ENCODE data around the gene MDK.

Gene MDK

DNA sequence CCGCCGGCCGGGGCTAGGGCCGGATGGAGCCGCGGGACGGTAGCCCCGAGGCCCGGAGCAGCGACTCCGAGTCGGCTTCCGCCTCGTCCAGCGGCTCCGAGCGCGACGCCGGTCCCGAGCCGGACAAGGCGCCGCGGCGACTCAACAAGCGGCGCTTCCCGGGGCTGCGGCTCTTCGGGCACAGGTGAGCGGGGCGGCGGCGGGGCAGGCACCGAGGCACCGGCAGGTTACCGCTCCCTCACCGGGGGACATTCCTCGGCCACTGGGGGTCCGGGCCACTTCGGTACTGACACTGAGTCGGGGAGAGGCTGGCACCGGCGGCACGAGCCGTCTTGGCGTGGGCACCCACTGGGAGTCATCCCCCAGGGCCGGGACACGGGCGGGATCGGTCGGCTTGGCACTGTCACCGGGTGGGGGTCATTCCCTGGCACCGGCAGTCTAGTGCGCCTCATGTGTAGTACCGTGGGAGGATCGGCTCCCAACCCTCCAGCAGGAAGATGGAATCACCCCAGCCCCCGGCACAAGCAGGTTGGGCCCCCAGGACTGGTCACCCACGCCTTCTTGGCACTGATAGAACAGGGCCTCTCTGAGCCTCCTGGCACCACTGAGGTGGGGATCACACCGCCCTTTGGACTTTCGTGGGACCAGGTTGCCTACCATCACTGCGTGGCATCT lies 33.7 kb upstream of the MDK start:
- DNase-seq (ENCODE audit: low spot score) = no peak

GRCh38 chr11:46348566-46349401 lies 32.7 kb upstream of the MDK start:
- DNase-seq (ENCODE audit: low spot score) = no peak

DNA sequence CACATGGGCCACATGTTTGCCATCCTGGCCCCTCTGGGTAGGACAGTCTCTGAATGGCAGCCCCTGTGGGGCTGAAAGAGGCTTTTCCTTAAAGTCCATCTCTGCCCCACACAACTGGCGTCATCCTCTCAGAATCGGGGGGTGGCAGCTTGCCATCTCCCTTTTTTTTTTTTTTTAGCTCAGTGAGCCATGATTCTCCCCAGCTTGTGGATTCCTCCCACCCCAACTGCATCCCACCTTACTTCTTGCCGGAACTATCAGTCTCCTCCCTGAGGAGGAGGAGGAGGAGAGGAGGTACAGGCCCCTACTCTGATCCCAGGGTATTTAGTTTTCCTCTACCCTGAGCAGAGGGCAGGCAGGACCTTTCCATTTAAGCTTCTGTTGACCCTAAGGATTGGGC lies 30.8 kb upstream of the MDK start:
- DNase-seq (ENCODE audit: low spot score) = no peak

- DNase-seq (ENCODE audit: low spot score) = no peak
Measured at GRCh38 chr11:46351148-46351547, 30.3 kb upstream of the MDK start.

- no peak for DNase-seq (ENCODE audit: low spot score)
Measured at GRCh38 chr11:46351606-46352005, 29.9 kb upstream of the MDK start.

DNA sequence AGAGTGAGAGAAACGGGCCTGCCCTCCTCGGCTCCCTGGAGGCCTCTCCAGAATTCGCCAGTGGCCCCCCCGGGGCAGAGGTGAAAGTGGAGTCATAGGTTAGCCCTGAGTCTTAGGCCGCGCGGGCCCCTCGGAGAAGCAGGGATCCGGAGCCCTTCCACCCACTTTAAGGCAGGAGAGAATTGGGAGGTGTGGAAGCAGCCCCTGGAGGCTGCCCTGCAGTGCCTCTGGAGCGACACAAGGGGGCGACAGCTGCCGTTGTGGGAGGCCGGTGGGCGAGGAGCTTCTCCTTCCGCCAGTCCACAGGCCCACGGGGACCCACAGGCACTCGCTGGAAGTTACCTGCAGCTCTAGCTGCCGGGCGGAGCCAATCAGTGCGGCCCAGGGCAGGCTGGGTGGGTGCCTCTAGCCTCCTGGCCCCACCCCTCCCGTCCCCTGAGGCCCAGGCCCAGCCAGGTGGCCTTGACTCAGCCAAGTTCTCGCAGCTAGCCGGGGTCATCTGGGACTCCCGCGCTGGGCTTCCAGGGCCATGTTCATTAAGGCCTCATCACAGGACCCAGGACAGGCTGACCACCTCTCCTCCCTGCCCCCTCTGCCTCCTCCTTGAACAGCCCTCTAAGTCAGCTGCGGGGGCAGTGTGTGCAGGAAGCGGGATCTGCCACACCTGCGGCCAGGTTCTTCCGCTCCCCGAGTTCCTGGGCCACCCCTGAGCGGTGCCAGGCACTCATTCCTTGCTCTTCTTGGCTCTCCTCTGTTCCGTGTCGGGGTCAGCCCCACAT lies 29.2 kb upstream of the MDK start:
- peak; percentile 44 for DNase-seq (ENCODE audit: low spot score)

DNA sequence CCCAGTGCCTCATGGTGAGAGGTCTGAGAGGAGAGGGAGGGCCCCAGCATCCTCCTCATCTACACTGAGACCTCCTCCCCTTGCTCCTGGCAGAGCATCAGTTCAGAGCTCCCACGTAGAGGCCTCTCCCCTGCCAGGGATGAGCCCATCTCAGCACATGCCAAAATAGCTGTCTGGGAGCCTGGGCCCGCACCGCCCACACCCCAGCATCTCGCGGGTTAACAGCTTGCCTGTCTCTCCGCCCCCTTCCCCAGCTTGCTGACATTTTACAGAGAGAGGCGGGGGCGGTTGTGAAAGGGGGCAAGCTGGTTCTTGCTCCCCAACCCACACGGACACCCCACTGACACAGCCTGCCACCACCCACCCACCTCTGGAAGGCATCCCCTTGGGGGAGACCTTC lies 27.8 kb upstream of the MDK start:
- no peak for DNase-seq (ENCODE audit: low spot score)

DNA sequence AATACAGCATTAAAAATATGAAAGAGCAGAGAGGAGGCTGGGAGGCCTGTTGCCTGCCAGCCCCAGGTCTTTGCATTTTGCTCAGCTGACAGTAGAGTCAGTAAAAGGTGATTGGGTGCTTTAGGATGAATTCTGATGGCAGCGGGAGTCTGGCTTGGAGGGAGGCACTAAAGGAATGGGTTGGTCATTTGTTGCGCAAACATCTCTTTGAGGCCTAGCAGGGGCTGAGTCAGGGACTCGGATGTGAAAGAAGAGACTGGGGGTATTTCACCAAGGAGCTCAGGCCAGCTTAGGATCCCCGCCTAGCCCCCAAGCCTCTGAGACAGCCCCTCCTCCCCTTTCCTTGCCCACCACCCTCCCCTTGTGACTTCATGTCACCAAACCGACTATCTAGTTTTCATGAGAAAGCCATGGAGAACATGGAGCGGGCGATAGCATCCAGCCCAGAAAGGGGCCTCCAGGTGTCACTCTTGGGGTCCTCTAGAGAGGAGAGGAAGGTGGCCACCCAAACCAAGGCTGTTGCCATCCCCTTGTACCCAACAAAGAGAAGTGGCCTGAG lies 24.5 kb upstream of the MDK start:
- DNase-seq (ENCODE audit: low spot score) = no peak

- DNase-seq (ENCODE audit: low spot score) = no peak
Measured at GRCh38 chr11:46357483-46357936, 24.0 kb upstream of the MDK start.

- DNase-seq (ENCODE audit: low spot score) = no peak
Measured at GRCh38 chr11:46359953-46360352, 21.5 kb upstream of the MDK start.

- DNase-seq (ENCODE audit: low spot score) = no peak
Measured at GRCh38 chr11:46360878-46361277, 20.6 kb upstream of the MDK start.

GRCh38 chr11:46361283-46362155 lies 19.9 kb upstream of the MDK start:
- DNase-seq (ENCODE audit: low spot score) = peak; percentile 51

- no peak for DNase-seq (ENCODE audit: low spot score)
Measured at GRCh38 chr11:46362156-46363030, 19.1 kb upstream of the MDK start.

- peak; percentile 76 for DNase-seq (ENCODE audit: low spot score)
Measured at GRCh38 chr11:46363031-46363407, 18.4 kb upstream of the MDK start.

GRCh38 chr11:46363455-46364005 lies 17.9 kb upstream of the MDK start:
- DNase-seq (ENCODE audit: low spot score) = peak; percentile 94

DNA sequence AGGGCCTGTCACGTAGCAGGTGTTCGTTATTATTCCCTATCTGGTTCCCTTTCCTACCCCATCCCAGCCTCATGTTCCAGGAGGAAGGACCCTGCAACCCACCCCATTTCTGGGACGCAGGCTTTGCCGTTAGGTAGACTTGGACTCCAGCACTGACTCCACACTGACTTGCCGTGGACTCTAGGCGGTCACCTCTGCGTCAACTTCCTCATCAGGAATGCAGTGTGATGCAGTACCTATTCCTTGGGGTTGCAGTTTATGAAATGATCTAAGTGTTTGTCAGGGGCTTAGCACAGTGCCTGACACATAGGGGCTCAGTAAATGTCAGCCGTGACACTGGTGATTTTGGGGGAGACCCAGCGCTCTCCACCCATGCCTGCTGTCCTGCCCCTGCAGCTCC lies 17.4 kb upstream of the MDK start:
- DNase-seq (ENCODE audit: low spot score) = no peak

- no peak for DNase-seq (ENCODE audit: low spot score)
Measured at GRCh38 chr11:46364791-46365190, 16.7 kb upstream of the MDK start.

GRCh38 chr11:46366260-46366659 lies 15.2 kb upstream of the MDK start:
- DNase-seq (ENCODE audit: low spot score) = no peak

- DNase-seq (ENCODE audit: low spot score) = no peak
Measured at GRCh38 chr11:46366661-46367161, 14.8 kb upstream of the MDK start.
